ENCODE measurements around the gene RNF113B.

GRCh38 chr13:98224557-98224956, 47.5 kb upstream of the RNF113B start:
- no peak for TF ChIP-seq CTCF (conservative IDR thresholded peaks at IDR 0.05)
- no peak for TF ChIP-seq EZH2 (IDR thresholded peaks at IDR 0.05; ENCODE audit: low read depth)

Data from PC-9 (cell line).